Sigmoid colon (tissue), 7 donors: ENCODE data around the gene EIF4G3. TPM values are rescaled to one million over a fixed set of nuclear protein-coding genes. Genes with fewer than 3 reads are reported as not detected.

Experiments
- DNase-seq: peaks from one replicate; pipeline ENCODE4 v3.0.0-alpha.2; 2019
- H3K27ac ChIP-seq, 4 donors: fragments of 200-600 bp; sonication (generic); one replicate each; pipeline ENCODE4 v1.5.1; 2016 to 2019; ENCODE audit warnings: mild to moderate bottlenecking in 1 of 4
- H3K27me3 ChIP-seq, 3 donors: fragments of 200-600 bp; sonication (generic); one replicate each; pipeline ENCODE4 v1.5.1; 2019; ENCODE audit warnings: mild to moderate bottlenecking in 1 of 3
- H3K36me3 ChIP-seq, 4 donors: fragments of 200-600 bp; sonication (generic); one replicate each; pipeline ENCODE4 v1.5.1; 2016 to 2019
- H3K4me1 ChIP-seq, 4 donors: fragments of 200-600 bp; sonication (generic); one replicate each; pipeline ENCODE4 v1.5.1; 2017 to 2019
- H3K4me3 ChIP-seq, 4 donors: fragments of 200-600 bp; sonication (generic); one replicate each; pipeline ENCODE4 v1.5.1; 2017 to 2019; ENCODE audit warnings: mild to moderate bottlenecking in 2 of 4, moderate library complexity in 1 of 4
- H3K9me3 ChIP-seq, 4 donors: fragments of 200-600 bp in 3 of 4; sonication (generic) in 3 of 4; one replicate each; pipeline versions ENCODE4 v1.5.1 to v1.6.1; 2013 to 2019
- EP300 ChIP-seq, 4 donors: sonication (generic); formaldehyde crosslinking; IDR thresholded peaks; one replicate each; pipeline ENCODE4 v1.6.1; 2017; ENCODE audit warnings: antibody characterized with exemption in 4 of 4
- POLR2A ChIP-seq, 2 donors: fragments of 450-650 bp; IDR thresholded peaks; one replicate each; pipeline ENCODE4 v1.6.1; 2016; ENCODE audit warnings: antibody characterized with exemption in 2 of 2, mild to moderate bottlenecking in 2 of 2, moderate library complexity in 2 of 2
- POLR2AphosphoS5 ChIP-seq, 4 donors: sonication (generic); formaldehyde crosslinking; IDR thresholded peaks; one replicate each; pipeline ENCODE4 v1.6.1; 2017; ENCODE audit warnings: antibody characterized with exemption in 4 of 4
- WGBS, 2 donors: extraction: QIAGEN DNeasy Blood & Tissue Kit; methylation state at CpG; one replicate each; pipeline ENCODE4 v1.1.7; 2013; 5-methylcytosine and 5-hydroxymethylcytosine counted together
- intact Hi-C: fragments of 100-400 bp; cut with DNase I; formaldehyde crosslinking; loops from one replicate; pipeline ENCODE4 v1.15.1; 2023
- polyA plus RNA-seq, 3 donors: library from polyadenylated mRNA; stranded (reverse); fragments of 200-250 nt; gene quantifications; one replicate each; pipeline ENCODE4 v1.2.3, GENCODE V29; 2013
- total RNA-seq, 4 donors: library from RNA; depleted of rRNA; stranded (reverse); fragments of >200 nt; gene quantifications; one replicate each; pipeline ENCODE4 v1.1.0, GENCODE V29; 2016
- TF ChIP-seq, protein P1 (sequence below), 4 experiments: fragments of 450-650 bp in 3 of 4; fragments of 200-600 bp in 1 of 4; IDR thresholded peaks; one replicate each; pipeline ENCODE4 v1.5.1; 2016 to 2019; ENCODE audit warnings: antibody characterized with exemption in 4 of 4, mild to moderate bottlenecking in 3 of 4, moderate library complexity in 2 of 4
- donor health status: healthy with polysubstance abuse.
- donor health status: Bipolar disorder and iron deficiency.
- donor health status: healthy.

The EIF4G3 gene
- total and polyA plus RNA-seq, 7 donors = 13.4 to 65.9 (median 33.5) TPM

DNA sequence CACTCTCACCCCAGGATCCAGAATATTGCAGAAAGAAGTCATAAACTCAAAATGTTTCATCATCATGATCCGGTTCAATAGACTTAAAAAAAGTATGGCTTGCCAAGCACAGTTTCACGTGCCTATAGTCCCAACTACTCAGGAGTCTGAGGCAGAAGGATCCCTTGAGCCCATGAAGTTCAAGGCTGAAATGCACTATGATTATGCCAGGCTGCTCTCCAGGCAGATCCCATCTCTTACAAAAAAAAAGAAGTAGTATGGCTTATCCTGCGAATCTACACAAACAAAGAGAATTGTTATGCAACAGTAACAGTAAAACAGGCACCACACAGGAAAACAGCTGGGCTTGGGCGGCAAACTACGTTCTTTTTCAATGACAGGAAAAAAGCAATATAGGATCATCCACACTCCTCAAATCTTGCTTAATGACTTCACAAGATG lies 76.2 kb downstream of the EIF4G3 start:
- no peak for TF ChIP-seq POLR2A (IDR thresholded peaks at IDR 0.05)
- TF ChIP-seq, protein P1, sequence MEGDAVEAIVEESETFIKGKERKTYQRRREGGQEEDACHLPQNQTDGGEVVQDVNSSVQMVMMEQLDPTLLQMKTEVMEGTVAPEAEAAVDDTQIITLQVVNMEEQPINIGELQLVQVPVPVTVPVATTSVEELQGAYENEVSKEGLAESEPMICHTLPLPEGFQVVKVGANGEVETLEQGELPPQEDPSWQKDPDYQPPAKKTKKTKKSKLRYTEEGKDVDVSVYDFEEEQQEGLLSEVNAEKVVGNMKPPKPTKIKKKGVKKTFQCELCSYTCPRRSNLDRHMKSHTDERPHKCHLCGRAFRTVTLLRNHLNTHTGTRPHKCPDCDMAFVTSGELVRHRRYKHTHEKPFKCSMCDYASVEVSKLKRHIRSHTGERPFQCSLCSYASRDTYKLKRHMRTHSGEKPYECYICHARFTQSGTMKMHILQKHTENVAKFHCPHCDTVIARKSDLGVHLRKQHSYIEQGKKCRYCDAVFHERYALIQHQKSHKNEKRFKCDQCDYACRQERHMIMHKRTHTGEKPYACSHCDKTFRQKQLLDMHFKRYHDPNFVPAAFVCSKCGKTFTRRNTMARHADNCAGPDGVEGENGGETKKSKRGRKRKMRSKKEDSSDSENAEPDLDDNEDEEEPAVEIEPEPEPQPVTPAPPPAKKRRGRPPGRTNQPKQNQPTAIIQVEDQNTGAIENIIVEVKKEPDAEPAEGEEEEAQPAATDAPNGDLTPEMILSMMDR (IDR thresholded peaks at IDR 0.05) = no peak
- no peak for TF ChIP-seq POLR2AphosphoS5 (IDR thresholded peaks at IDR 0.05)
- no peak for TF ChIP-seq EP300 (IDR thresholded peaks at IDR 0.05)
- Histone ChIP-seq H3K27me3 (no peaks in the 10 kb centered on the region), H3K27ac (no peak overlapping the region), H3K4me1 (no peaks in the 10 kb centered on the region), H3K9me3 (no peaks in the 10 kb centered on the region), H3K4me3 (no peak overlapping the region), H3K36me3 (peaks cover 0 to 5% (median 2%) of the 10 kb centered on the region in 4 donors)
- WGBS, 2 donors = 54 to 70% methylated on average over 5 of the region's 5 CpGs
- DNase-seq = no peak
- intact Hi-C loops = no loop called here

DNA sequence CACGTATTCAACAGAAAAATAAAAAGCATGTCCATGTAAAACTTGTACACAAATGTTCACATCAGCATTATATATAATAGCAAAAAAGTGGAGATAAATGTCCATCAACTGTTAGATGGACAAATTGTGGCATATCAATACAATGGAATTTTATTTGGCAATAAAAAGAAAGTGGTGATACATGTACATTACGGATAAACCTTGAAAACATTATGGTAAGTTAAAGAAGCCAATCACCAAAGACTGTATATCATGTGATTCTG lies 76.9 kb downstream of the EIF4G3 start:
- TF ChIP-seq POLR2A (IDR thresholded peaks at IDR 0.05) = no peak
- TF ChIP-seq, protein P1 (IDR thresholded peaks at IDR 0.05) = no peak
- no peak for TF ChIP-seq POLR2AphosphoS5 (IDR thresholded peaks at IDR 0.05)
- no peak for TF ChIP-seq EP300 (IDR thresholded peaks at IDR 0.05)
- 93% methylated on average over 2 of the region's 2 CpGs for WGBS, 2 donors
- no peak overlapping the region for H3K27ac ChIP-seq
- H3K4me3 ChIP-seq = no peak overlapping the region
- intact Hi-C loops = no loop called here
- H3K4me1 ChIP-seq = no peaks in the 10 kb centered on the region
- no peak for DNase-seq
- H3K9me3 ChIP-seq = no peaks in the 10 kb centered on the region
- peaks cover 0 to 2% (median 0%) of the 10 kb centered on the region in 4 donors for H3K36me3 ChIP-seq
- no peaks in the 10 kb centered on the region for H3K27me3 ChIP-seq

DNA sequence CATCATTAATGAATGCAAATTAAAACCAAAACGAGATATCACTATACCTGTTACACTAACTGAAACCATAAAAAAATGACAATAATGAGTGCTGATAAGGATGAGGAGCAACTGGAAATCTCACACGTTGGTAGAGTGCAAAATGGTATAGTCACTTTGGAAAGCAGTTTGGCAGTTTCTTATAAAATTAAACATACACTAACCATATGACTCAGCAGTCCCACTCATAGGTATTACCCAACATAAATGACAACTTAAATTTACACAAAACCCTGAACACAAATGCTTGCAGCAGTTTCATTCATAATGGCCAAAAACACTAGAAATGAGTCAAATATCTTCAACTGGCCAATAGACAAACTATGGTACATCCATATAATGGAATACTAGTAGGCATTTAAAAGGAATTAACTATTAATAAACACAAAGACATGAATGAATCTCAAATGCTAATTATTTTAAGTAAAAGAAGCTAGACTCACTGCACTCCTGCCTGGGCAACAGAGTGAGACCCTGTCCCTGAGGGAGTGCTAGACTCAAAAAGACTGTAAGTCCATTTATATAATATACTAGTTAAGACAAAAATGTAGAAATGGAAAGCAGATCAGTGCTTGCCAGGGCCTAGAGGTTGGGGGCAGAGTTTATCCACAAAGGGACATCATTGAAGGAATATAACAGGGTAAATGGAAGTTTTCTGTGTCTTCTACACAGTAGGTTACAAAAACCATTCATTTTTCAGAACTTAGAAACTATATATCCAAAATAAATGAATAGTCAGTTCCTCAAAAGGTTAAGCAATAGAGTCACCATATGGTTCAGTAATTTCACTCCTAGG lies 77.4 kb downstream of the EIF4G3 start:
- no peaks in the 10 kb centered on the region for H3K4me1 ChIP-seq
- 77 to 83% methylated on average over 2 of the region's 2 CpGs for WGBS, 2 donors
- TF ChIP-seq POLR2A (IDR thresholded peaks at IDR 0.05) = no peak
- no peak for TF ChIP-seq POLR2AphosphoS5 (IDR thresholded peaks at IDR 0.05)
- no peak for TF ChIP-seq EP300 (IDR thresholded peaks at IDR 0.05)
- TF ChIP-seq, protein P1 (IDR thresholded peaks at IDR 0.05) = no peak
- intact Hi-C loops = no loop called here
- no peaks in the 10 kb centered on the region for H3K9me3 ChIP-seq
- H3K4me3 ChIP-seq = no peak overlapping the region
- DNase-seq = no peak
- no peaks in the 10 kb centered on the region for H3K27me3 ChIP-seq
- H3K36me3 ChIP-seq = no peaks in the 10 kb centered on the region
- no peak overlapping the region for H3K27ac ChIP-seq

DNA sequence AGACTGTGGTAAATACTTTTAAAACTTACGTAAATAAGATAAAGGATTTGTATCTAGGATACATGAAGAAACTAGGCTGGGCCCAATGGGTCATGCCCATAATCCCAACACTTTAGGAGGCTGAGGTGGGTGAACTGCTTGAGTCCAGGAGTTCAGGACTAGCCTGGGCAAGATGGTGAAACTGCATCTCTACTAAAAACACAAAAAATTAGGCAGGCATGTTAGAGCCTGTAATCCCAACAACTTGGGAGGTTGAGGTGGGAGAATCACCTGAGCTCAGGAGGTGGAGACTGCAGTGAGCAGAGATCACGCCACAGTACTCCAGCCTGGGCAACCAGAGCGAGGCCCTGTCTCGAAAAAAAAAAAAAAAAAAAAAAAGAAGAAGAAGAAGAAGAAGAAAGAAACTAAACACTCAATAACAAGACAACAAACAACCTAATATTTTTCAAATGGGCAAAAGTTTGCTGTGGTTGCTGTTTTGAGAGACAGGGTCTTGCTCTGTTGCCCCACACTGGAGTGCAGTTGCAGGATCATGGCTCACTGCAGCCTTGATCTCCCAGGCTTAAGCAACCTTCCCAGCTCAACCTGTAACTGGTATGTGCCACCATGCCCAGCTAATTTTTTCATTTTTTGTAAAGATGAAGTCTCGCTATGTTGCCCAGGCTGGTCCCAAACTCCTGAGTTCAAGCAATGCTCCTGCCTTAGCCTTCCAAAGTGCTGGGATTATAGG lies 78.3 kb downstream of the EIF4G3 start:
- WGBS, 2 donors = 97% methylated on average over 5 of the region's 5 CpGs
- intact Hi-C loops = no loop called here
- Histone ChIP-seq H3K27ac (no peak overlapping the region), H3K4me3 (no peak overlapping the region), H3K9me3 (no peaks in the 10 kb centered on the region), H3K27me3 (no peaks in the 10 kb centered on the region), H3K4me1 (no peaks in the 10 kb centered on the region), H3K36me3 (no peaks in the 10 kb centered on the region)
- DNase-seq = no peak
- no peak for TF ChIP-seq POLR2AphosphoS5 (IDR thresholded peaks at IDR 0.05)
- TF ChIP-seq EP300 (IDR thresholded peaks at IDR 0.05) = no peak
- TF ChIP-seq, protein P1 (IDR thresholded peaks at IDR 0.05) = no peak
- TF ChIP-seq POLR2A (IDR thresholded peaks at IDR 0.05) = no peak
